ENCODE results near the gene CRTC3. TPM values are rescaled to one million over a fixed set of nuclear protein-coding genes. Genes with fewer than 3 reads are reported as not detected.
A peak's percentile ranks its signal among the peaks of the same experiment; 100 is the strongest.

Gene CRTC3
- total RNA-seq, 2 donors from 2014 or later, result 10.5 to 13.0 TPM

GRCh38 chr15:90618330-90619125 lies 88.8 kb downstream of the CRTC3 start:
- WGBS, 2 donors, result 75 to 78% methylated on average over 4 of the region's 4 CpGs
- no peaks in the 10 kb centered on the region for H3K36me3 ChIP-seq (replicated peaks in 1 of 2; ENCODE audit: insufficient read depth in 1 of 2, low read depth in 2 of 2)
- DNase-seq (no peak), ATAC-seq (no peak)
- no peak overlapping the region for H3K27ac ChIP-seq
- intact Hi-C loops (cut with DNase I), result no loop called here
- no peaks in the 10 kb centered on the region for H3K27me3 ChIP-seq
- H3K9me3 ChIP-seq, result no peaks in the 10 kb centered on the region
- no peak overlapping the region for H3K4me3 ChIP-seq
- TF ChIP-seq CTCF (IDR thresholded peaks at IDR 0.05), result no peak
- TF ChIP-seq POLR2A (IDR thresholded peaks at IDR 0.05), result no peak
- no peaks in the 10 kb centered on the region for H3K4me1 ChIP-seq

DNA sequence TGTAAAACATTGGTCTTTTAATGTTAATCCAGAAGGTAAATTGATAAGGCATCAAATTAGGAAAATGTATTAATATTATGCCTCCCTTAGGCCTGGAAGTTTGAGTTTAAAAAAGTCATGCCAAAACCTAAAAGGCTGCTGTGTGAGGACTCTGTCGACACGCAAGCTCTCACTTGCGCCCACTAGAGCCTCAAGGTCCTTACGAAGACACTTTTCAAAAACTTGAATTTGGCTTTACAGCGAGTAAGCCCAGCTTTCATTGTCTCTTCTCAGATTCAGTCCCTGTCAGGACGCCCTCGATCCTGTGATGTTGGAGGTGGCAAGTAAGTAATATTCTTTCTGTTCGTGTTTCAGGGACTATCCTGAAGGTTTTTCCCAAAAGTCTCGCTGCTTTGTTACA lies 89.7 kb downstream of the CRTC3 start:
- no peak for DNase-seq
- no peaks in the 10 kb centered on the region for H3K4me1 ChIP-seq
- H3K27me3 ChIP-seq, result no peaks in the 10 kb centered on the region
- TF ChIP-seq POLR2A (IDR thresholded peaks at IDR 0.05), result no peak
- TF ChIP-seq CTCF (IDR thresholded peaks at IDR 0.05), result no peak
- intact Hi-C loops (cut with DNase I), result no loop called here
- whole genome bisulfite sequencing, 2 donors, result 90 to 96% methylated on average over 9 of the region's 9 CpGs
- no peak overlapping the region for H3K4me3 ChIP-seq
- ATAC-seq, result no peak
- H3K9me3 ChIP-seq, result no peaks in the 10 kb centered on the region
- no peaks in the 10 kb centered on the region for H3K36me3 ChIP-seq (replicated peaks in 1 of 2; ENCODE audit: insufficient read depth in 1 of 2, low read depth in 2 of 2)
- no peak overlapping the region for H3K27ac ChIP-seq

DNA sequence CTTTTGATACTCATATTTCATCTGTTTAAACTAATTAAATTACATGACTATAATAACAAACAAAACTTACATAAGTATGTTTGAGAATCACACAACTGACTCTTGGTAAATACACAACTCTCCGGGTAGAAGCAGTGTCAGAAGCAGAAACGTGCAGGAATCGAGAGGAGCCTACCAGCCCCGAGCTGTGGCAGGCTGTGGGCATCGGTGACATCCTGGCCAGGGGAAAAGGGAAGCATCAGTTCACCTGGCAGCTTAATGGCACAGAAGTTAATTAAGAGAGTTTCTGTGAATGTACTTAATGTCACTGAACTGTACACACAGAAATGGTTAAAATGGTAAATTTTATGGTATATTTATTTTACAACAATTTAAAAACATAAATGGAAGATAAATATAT lies 90.2 kb downstream of the CRTC3 start:
- Histone ChIP-seq H3K27ac (no peak overlapping the region), H3K4me3 (no peak overlapping the region), H3K36me3 (replicated peaks in 1 of 2; ENCODE audit: insufficient read depth in 1 of 2, low read depth in 2 of 2) (no peaks in the 10 kb centered on the region), H3K27me3 (no peaks in the 10 kb centered on the region), H3K9me3 (no peaks in the 10 kb centered on the region), H3K4me1 (no peaks in the 10 kb centered on the region)
- DNase-seq (no peak), ATAC-seq (no peak)
- WGBS, 2 donors, result 81 to 85% methylated on average over 5 of the region's 5 CpGs
- intact Hi-C loops (cut with DNase I), result no loop called here
- no peak for TF ChIP-seq CTCF (IDR thresholded peaks at IDR 0.05)
- no peak for TF ChIP-seq POLR2A (IDR thresholded peaks at IDR 0.05)

GRCh38 chr15:90620379-90621067 lies 90.8 kb downstream of the CRTC3 start:
- peak in 1 of 4 donors; percentile 19 for DNase-seq
- Histone ChIP-seq H3K4me1 (no peaks in the 10 kb centered on the region), H3K36me3 (replicated peaks in 1 of 2; ENCODE audit: insufficient read depth in 1 of 2, low read depth in 2 of 2) (peaks cover 0 to under 1% of the 10 kb centered on the region in 2 donors), H3K4me3 (no peak overlapping the region), H3K27me3 (no peaks in the 10 kb centered on the region), H3K9me3 (no peaks in the 10 kb centered on the region), H3K27ac (no peak overlapping the region)
- ATAC-seq, result no peak
- intact Hi-C loops (cut with DNase I), result no loop called here
- TF ChIP-seq CTCF (IDR thresholded peaks at IDR 0.05), result no peak
- no peak for TF ChIP-seq POLR2A (IDR thresholded peaks at IDR 0.05)
- WGBS, 2 donors, result 72 to 88% methylated on average over 11 to 13 of the region's 13 CpGs
